Endothelial cell (in vitro differentiated cells): ENCODE data around the gene PIGX. TPM values are rescaled to one million over a fixed set of nuclear protein-coding genes. Genes with fewer than 3 reads are reported as not detected.

Experiments used
- DNase-seq: peaks from one replicate; pipeline ENCODE4 v3.0.0; 2021; ENCODE audit warnings: low spot score
- H3K27ac Mint-ChIP-seq: one replicate; pipeline ENCODE4 v1.8.0; 2021; ENCODE audit warnings: mixed read lengths, inconsistent platforms; ENCODE audit not compliant: unreplicated experiment
- H3K27me3 Mint-ChIP-seq: one replicate; pipeline ENCODE4 v1.8.0; 2021; ENCODE audit warnings: mild to moderate bottlenecking, moderate library complexity, mixed read lengths, inconsistent platforms; ENCODE audit not compliant: unreplicated experiment
- H3K36me3 Mint-ChIP-seq: one replicate; pipeline ENCODE4 v1.8.0; 2021; ENCODE audit warnings: mild to moderate bottlenecking, low read depth, mixed read lengths, inconsistent platforms; ENCODE audit not compliant: unreplicated experiment
- H3K4me1 Mint-ChIP-seq: one replicate; pipeline ENCODE4 v1.8.0; 2021; ENCODE audit warnings: mild to moderate bottlenecking, mixed read lengths, inconsistent platforms; ENCODE audit not compliant: unreplicated experiment
- H3K4me3 Mint-ChIP-seq: one replicate; pipeline ENCODE4 v1.8.0; 2021; ENCODE audit warnings: mild to moderate bottlenecking, mixed read lengths, inconsistent platforms; ENCODE audit not compliant: unreplicated experiment
- H3K9me3 Mint-ChIP-seq: one replicate; pipeline ENCODE4 v1.8.0; 2021; ENCODE audit warnings: mixed read lengths, inconsistent platforms; ENCODE audit not compliant: unreplicated experiment
- total RNA-seq: library from RNA; stranded (reverse); fragmentation: NEBNext Ultra II Directional; extraction: Animal tissue kit (Norgen Biotek cat#: 25700); gene quantifications from one replicate; pipeline ENCODE4 v1.2.1, GENCODE V29; 2021; ENCODE audit not compliant: unreplicated experiment
- TF ChIP-seq, protein P1 (sequence below): fragments of 200-600 bp; sonication (generic); IDR thresholded peaks from one replicate; pipeline ENCODE4 v1.5.0; 2021; ENCODE audit warnings: antibody characterized with exemption; ENCODE audit not compliant: unreplicated experiment

Gene PIGX
- total RNA-seq, 1 donor from 2014 or later: 35.7 TPM

GRCh38 chr3:196686436-196686835, 25.7 kb upstream of the PIGX start:
- Mint-ChIP-seq H3K9me3 (no peaks in the 10 kb centered on the region), H3K4me1 (peaks cover 25% of the 10 kb centered on the region), H3K36me3 (peaks cover 4% of the 10 kb centered on the region), H3K27me3 (peaks cover 2% of the 10 kb centered on the region), H3K27ac (no peak overlapping the region), H3K4me3 (no peak overlapping the region)
- TF ChIP-seq, protein P1, sequence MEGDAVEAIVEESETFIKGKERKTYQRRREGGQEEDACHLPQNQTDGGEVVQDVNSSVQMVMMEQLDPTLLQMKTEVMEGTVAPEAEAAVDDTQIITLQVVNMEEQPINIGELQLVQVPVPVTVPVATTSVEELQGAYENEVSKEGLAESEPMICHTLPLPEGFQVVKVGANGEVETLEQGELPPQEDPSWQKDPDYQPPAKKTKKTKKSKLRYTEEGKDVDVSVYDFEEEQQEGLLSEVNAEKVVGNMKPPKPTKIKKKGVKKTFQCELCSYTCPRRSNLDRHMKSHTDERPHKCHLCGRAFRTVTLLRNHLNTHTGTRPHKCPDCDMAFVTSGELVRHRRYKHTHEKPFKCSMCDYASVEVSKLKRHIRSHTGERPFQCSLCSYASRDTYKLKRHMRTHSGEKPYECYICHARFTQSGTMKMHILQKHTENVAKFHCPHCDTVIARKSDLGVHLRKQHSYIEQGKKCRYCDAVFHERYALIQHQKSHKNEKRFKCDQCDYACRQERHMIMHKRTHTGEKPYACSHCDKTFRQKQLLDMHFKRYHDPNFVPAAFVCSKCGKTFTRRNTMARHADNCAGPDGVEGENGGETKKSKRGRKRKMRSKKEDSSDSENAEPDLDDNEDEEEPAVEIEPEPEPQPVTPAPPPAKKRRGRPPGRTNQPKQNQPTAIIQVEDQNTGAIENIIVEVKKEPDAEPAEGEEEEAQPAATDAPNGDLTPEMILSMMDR: no peak
- DNase-seq: no peak

DNA sequence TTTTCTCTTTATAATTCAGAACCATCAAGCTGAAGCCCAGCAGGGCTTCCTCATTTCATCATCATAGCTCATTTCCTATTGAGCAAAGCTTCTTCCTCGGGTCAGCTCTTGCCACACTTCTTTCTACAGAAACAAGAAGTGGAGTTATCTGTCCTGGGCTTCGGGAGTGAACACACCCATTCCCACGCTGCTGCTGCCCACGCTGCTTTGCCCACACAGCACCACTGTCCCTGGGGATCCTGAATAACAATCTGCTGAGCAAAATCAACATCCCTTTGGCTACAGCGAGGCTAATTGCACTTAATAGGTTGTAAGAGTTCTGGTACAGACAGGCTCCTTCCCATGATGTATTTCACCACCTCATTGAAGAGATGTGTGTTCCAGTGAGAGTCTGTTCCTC, 23.8 kb upstream of the PIGX start:
- TF ChIP-seq, protein P1: no peak
- DNase-seq: no peak
- H3K4me1 Mint-ChIP-seq: peaks cover 22% of the 10 kb centered on the region
- no peaks in the 10 kb centered on the region for H3K36me3 Mint-ChIP-seq
- no peak overlapping the region for H3K4me3 Mint-ChIP-seq
- no peak overlapping the region for H3K27ac Mint-ChIP-seq
- no peaks in the 10 kb centered on the region for H3K9me3 Mint-ChIP-seq
- peaks cover 2% of the 10 kb centered on the region for H3K27me3 Mint-ChIP-seq

DNA sequence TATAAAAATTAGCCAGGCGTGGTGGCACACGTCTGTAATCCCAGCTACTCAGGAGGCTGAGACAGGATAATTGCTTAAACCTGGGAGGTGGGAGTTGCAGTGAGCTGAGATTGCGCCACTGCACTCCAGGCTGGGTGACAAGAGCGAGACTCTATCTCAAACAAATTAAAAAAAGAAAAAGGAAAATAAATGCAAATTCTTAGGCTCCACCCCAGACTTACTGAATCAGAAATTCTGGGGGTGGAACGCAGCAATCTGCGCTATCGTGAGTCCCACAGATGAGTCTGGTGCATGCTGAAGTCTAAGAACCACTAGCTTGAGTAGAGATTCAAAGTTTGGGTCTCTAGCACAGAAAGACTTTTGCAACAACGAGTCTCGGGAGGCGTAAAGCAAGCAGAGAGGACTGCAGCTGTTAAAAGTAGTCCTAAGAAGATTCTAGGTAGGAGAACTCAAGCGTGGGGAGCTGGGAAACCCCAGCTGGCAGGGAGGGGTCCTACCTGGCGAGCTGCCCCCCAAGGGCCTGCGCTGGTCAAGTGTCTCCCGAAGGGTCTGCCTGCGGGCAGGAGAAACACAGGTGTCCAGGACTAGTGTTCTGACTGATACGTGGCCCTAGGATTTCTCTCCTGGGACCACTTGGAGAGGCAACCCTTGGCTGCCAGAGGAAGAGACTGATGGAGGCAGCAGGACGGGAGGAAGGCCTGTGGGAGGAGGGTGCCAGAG, 22.1 kb upstream of the PIGX start:
- Mint-ChIP-seq H3K9me3 (no peaks in the 10 kb centered on the region), H3K27ac (no peak overlapping the region), H3K4me1 (peaks cover 10% of the 10 kb centered on the region), H3K27me3 (peaks cover under 1% of the 10 kb centered on the region), H3K4me3 (no peak overlapping the region), H3K36me3 (no peaks in the 10 kb centered on the region)
- DNase-seq: no peak
- TF ChIP-seq, protein P1: no peak

- Mint-ChIP-seq H3K36me3 (no peaks in the 10 kb centered on the region), H3K27ac (no peak overlapping the region), H3K9me3 (no peaks in the 10 kb centered on the region), H3K4me1 (peaks cover 9% of the 10 kb centered on the region), H3K4me3 (no peak overlapping the region), H3K27me3 (no peaks in the 10 kb centered on the region)
- TF ChIP-seq, protein P1: no peak
- no peak for DNase-seq
These were observed 20.8 kb upstream of the PIGX start for GRCh38 chr3:196691386-196691785.

- Mint-ChIP-seq H3K27me3 (no peaks in the 10 kb centered on the region), H3K9me3 (no peaks in the 10 kb centered on the region), H3K4me3 (no peak overlapping the region), H3K27ac (no peak overlapping the region), H3K4me1 (no peaks in the 10 kb centered on the region), H3K36me3 (no peaks in the 10 kb centered on the region)
- TF ChIP-seq, protein P1: no peak
- DNase-seq: no peak
These were observed 18.0 kb upstream of the PIGX start for GRCh38 chr3:196694202-196694638.
